Testis (tissue), 2 donors: ENCODE results near the gene PIGS.

Experiments used
- CTCF ChIP-seq, 3 experiments: fragments of 450-650 bp in 2 of 3; fragments of 200-600 bp in 1 of 3; sonication (generic) in 1 of 3; IDR thresholded peaks; one replicate each; pipeline ENCODE4 v1.5.1; 2016 to 2019; ENCODE audit warnings: antibody characterized with exemption in 3 of 3, mild to moderate bottlenecking in 2 of 3, moderate library complexity in 1 of 3
- POLR2A ChIP-seq: fragments of 450-650 bp; IDR thresholded peaks from one replicate; pipeline ENCODE4 v1.6.1; 2017; ENCODE audit warnings: antibody characterized with exemption, mild to moderate bottlenecking, moderate library complexity

GRCh38 chr17:28527859-28528258, 43.5 kb downstream of the PIGS start:
- no peak for TF ChIP-seq CTCF (IDR thresholded peaks at IDR 0.05)
- TF ChIP-seq POLR2A, result no peak
